Measurements from ENCODE around the gene IQGAP2.

Gene IQGAP2

DNA sequence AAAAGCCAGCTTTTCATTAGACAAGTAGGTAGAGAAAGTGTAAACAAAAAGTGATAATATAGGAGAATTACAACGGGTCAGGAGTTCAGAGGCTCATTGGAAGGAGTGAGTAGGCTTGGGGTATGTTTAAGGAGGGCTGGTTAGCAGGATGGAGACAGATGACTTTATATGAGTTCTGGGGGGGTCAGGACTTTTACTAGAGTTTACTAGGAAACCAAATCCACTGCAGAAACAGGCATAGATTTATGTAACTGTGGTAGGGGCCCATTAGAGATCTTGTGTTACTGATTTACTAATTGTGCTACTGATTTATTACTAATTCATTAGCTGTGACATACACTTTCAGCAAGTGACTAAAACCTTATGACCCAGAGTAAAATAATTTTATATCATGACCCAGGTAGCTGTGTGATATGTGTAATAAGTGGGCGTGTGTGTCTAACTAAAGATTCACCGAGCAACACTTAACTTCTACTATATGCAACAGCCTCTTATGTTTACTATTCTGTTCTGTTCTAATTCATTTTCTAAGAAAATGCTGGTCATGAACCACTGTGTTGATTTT lies 73.5 kb downstream of the IQGAP2 start:
- Histone ChIP-seq H3K36me3 (replicated peaks) (no peaks in the 10 kb centered on the region), H3K27me3 (replicated peaks) (no peaks in the 10 kb centered on the region), H3K4me3 (ENCODE audit: low read depth, low read length) (no peak overlapping the region), H3K27ac (no peak overlapping the region)
- DNase-seq = no peak
- in situ Hi-C loops (cut with HindIII; ENCODE audit: low pct_ligation_motif_present, low sequenced_read_pairs) = no loop called here
- TF ChIP-seq, protein P1, sequence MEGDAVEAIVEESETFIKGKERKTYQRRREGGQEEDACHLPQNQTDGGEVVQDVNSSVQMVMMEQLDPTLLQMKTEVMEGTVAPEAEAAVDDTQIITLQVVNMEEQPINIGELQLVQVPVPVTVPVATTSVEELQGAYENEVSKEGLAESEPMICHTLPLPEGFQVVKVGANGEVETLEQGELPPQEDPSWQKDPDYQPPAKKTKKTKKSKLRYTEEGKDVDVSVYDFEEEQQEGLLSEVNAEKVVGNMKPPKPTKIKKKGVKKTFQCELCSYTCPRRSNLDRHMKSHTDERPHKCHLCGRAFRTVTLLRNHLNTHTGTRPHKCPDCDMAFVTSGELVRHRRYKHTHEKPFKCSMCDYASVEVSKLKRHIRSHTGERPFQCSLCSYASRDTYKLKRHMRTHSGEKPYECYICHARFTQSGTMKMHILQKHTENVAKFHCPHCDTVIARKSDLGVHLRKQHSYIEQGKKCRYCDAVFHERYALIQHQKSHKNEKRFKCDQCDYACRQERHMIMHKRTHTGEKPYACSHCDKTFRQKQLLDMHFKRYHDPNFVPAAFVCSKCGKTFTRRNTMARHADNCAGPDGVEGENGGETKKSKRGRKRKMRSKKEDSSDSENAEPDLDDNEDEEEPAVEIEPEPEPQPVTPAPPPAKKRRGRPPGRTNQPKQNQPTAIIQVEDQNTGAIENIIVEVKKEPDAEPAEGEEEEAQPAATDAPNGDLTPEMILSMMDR (IDR thresholded peaks at IDR 0.05; ENCODE audit: low read depth, low read length, missing control alignments) = no peak

DNA sequence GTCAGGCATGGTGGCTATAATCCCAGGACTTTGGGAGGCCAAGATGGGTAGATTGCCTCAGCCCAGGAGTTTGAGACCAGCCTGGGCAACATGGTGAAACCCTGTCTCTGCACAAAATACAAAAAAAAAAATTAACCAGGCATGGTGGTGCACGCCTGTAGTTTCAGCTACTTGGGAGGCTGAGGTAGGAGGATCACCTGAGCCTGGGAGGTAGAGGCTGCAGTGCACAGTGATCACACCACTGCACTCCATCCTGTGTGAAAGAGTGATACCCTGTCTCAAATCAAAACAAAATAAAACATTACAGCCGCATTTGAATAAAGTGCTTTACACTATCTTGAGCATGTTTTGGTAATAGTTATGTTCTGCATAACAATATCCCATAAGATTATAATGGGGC lies 74.0 kb downstream of the IQGAP2 start:
- in situ Hi-C loops (cut with HindIII; ENCODE audit: low pct_ligation_motif_present, low sequenced_read_pairs) = no loop called here

DNA sequence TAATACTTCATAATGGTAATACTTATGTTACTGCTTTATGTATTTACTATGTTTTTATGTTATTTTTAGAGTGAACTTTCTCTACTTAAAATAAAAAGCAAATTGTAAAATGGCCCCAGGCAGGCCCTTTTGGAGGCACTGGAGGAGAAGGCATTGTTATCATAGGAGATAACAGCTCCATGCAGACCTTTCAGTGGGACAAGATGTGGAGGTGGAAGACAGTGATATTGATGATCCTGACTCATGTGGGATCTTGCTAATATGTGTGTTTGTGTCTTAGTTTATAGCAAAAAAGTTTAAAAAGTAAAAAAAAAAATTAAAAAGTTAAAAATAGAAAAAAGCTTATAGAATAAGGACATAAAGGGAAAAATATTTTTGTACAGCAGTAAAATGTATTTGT lies 74.5 kb downstream of the IQGAP2 start:
- TF ChIP-seq, protein P1 (IDR thresholded peaks at IDR 0.05; ENCODE audit: low read depth, low read length, missing control alignments) = no peak
- in situ Hi-C loops (cut with HindIII; ENCODE audit: low pct_ligation_motif_present, low sequenced_read_pairs) = no loop called here
- Histone ChIP-seq H3K27ac (no peak overlapping the region), H3K27me3 (replicated peaks) (no peaks in the 10 kb centered on the region), H3K36me3 (replicated peaks) (no peaks in the 10 kb centered on the region), H3K4me3 (ENCODE audit: low read depth, low read length) (no peak overlapping the region)
- no peak for DNase-seq

More for the DNA sequence above, 74.0 kb downstream of the IQGAP2 start:
- no peak for DNase-seq
- TF ChIP-seq, protein P1 (IDR thresholded peaks at IDR 0.05; ENCODE audit: low read depth, low read length, missing control alignments) = no peak
- Histone ChIP-seq H3K27ac (no peak overlapping the region), H3K36me3 (replicated peaks) (no peaks in the 10 kb centered on the region), H3K4me3 (ENCODE audit: low read depth, low read length) (no peak overlapping the region), H3K27me3 (replicated peaks) (no peaks in the 10 kb centered on the region)

DNA sequence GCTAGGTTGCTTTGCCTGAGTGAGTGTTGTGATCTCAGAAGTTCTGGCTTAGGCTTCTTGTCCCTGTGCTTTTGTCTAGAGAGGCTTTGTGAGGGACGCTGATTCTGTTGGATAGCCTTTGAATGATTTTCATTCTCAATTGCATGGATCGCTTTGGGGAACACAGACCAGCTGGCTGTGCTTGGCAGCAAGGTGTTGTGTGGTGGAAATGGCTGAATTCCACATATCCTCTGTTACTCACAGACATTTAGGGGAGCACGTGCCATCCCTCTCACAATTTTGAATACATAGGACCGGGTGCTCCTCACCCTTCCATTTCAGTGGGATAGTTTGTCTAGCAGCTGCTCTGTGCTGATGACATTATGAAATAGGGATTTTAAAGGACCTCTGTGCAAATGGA lies 76.2 kb downstream of the IQGAP2 start:
- no peak for DNase-seq
- H3K27me3 ChIP-seq (replicated peaks) = no peaks in the 10 kb centered on the region
- in situ Hi-C loops (cut with HindIII; ENCODE audit: low pct_ligation_motif_present, low sequenced_read_pairs) = no loop called here
- TF ChIP-seq, protein P1 (IDR thresholded peaks at IDR 0.05; ENCODE audit: low read depth, low read length, missing control alignments) = no peak
- H3K4me3 ChIP-seq (ENCODE audit: low read depth, low read length) = no peak overlapping the region
- H3K27ac ChIP-seq = no peak overlapping the region
- H3K36me3 ChIP-seq (replicated peaks) = no peaks in the 10 kb centered on the region

DNA sequence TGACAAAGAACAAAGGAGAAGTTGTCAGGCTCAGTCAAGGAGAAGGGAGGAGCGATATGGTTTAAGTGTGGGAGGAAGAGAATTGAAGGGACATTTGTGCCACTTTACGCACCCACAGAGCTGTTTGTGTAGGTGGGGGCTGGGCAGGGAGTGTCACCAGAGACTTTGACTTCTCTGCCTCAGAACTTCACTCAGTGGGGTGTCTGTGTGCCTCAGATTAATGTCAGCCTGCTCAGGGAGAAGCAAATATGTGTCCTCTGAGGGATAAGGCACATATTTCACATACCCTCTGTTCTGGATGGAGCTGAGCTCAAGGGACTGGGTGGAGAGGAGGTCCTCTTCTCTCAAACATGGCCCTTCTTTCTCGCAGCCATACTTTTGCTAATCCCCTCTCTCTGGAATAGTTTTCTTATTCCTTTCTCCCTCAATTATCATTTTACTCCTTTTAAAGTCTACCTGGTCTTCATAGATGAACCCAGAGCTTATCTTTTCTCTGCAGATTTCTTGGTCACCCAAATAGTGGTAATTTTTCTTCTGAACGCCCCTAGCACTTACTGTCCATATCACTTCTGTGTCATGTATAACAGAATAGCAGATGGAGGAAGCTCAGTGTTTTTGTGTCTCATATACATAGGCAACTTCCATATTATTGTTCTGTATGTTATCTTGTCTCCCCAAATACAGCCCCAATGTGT lies 77.0 kb downstream of the IQGAP2 start:
- no peak for DNase-seq
- Histone ChIP-seq H3K4me3 (ENCODE audit: low read depth, low read length) (no peak overlapping the region), H3K27me3 (replicated peaks) (no peaks in the 10 kb centered on the region), H3K36me3 (replicated peaks) (no peaks in the 10 kb centered on the region), H3K27ac (no peak overlapping the region)
- in situ Hi-C loops (cut with HindIII; ENCODE audit: low pct_ligation_motif_present, low sequenced_read_pairs) = no loop called here
- TF ChIP-seq, protein P1 (IDR thresholded peaks at IDR 0.05; ENCODE audit: low read depth, low read length, missing control alignments) = no peak

DNA sequence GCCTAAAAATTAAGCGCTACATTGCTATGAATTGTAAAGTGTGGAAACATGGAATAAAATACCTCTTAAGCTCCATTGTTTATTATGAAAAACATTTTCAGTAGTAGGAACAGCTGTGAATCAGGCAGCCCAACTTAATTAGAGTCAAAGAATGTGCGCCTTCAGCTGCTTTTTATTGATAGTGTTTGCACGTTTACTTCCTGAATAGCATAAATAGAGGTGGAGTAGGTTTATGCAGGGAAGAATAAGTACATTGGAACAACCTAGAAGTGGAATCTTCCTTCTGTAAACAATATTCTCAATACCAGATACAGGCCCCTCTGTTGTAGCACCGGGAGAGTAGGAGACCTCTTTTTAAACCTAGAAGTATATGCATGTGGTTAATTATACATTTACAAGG lies 79.9 kb downstream of the IQGAP2 start:
- H3K4me3 ChIP-seq (ENCODE audit: low read depth, low read length) = no peak overlapping the region
- no peaks in the 10 kb centered on the region for H3K27me3 ChIP-seq (replicated peaks)
- no peaks in the 10 kb centered on the region for H3K36me3 ChIP-seq (replicated peaks)
- TF ChIP-seq, protein P1 (IDR thresholded peaks at IDR 0.05; ENCODE audit: low read depth, low read length, missing control alignments) = no peak
- in situ Hi-C loops (cut with HindIII; ENCODE audit: low pct_ligation_motif_present, low sequenced_read_pairs) = no loop called here
- no peak for DNase-seq
- no peak overlapping the region for H3K27ac ChIP-seq

Measured in brain microvascular endothelial cell (primary cell).